HepG2 (cell line): ENCODE data around the gene NELL1. TPM values are rescaled to one million over a fixed set of nuclear protein-coding genes. Genes with fewer than 3 reads are reported as not detected.

Experiments used
- ATAC-seq: fragments of 200-7000 bp; cut with Tn5 transposase; 3 replicates; pipeline ENCODE4 v1.9.1; 2020; ENCODE audit warnings: mild to moderate bottlenecking, moderate library complexity
- BruUV-seq: library from RNA; stranded (reverse); fragments of 400-500 nt; replicated peaks from 2 replicates; lab custom pipeline; 2021; lab: Mats Ljungman, UMichigan
- CTCF ChIA-PET: fragments of 300-600 bp; formaldehyde crosslinking; extraction: SDS; loops from one replicate; lab custom pipeline; 2021; ENCODE audit warnings: low total read pairs, inconsistent platforms, low intra/inter-chr PET ratio; lab: Yijun Ruan, JAX
- POLR2A ChIA-PET: fragments of 350-600 bp; sonication (Branson Sonifier 250); formaldehyde crosslinking; loops from one replicate; lab custom pipeline; 2020; ENCODE audit warnings: antibody characterized with exemption, inconsistent platforms; lab: Yijun Ruan, JAX
- DNase-seq: peaks from one replicate; pipeline ENCODE4 v3.0.0-alpha.2; 2015; ENCODE audit warnings: low spot score
- FAIRE-seq: peaks from 3 replicates; lab custom pipeline; 2011; peaks lifted over from hg19 to GRCh38; lab: Jason Lieb, UNC
- H2AFZ ChIP-seq: one replicate; pipeline ENCODE4 v1.6.1; 2011; ENCODE audit warnings: low read length, inconsistent platforms
- H3K27ac ChIP-seq: fragments of 300-600 bp; 3 replicates; pipeline ENCODE4 v1.8.0; 2011; ENCODE audit warnings: mixed run types, mild to moderate bottlenecking, mixed read lengths, low read length, inconsistent platforms; ENCODE audit not compliant: insufficient read depth; ENCODE audit errors: extremely low read length
- H3K27me3 ChIP-seq, 2 experiments: fragments of 200-600 bp in 1 of 2; 2 replicates in 1 of 2; 3 replicates in 1 of 2; pipeline versions ENCODE4 v1.6.0 to v1.8.0; 2011; ENCODE audit warnings: low read length in 2 of 2, mild to moderate bottlenecking in 2 of 2, moderate library complexity in 2 of 2, inconsistent platforms in 1 of 2; ENCODE audit not compliant: insufficient read depth in 2 of 2, control insufficient read depth in 1 of 2
- H3K36me3 ChIP-seq, 2 experiments: fragments of 200-600 bp in 1 of 2; replicated peaks in 1 of 2; 2 replicates in 1 of 2; 3 replicates in 1 of 2; pipeline versions ENCODE4 v1.5.1 to v1.8.0; 2011; ENCODE audit warnings: low read length in 2 of 2, inconsistent platforms in 1 of 2; ENCODE audit not compliant: insufficient read depth in 2 of 2, control insufficient read depth in 1 of 2
- H3K4me1 ChIP-seq: 2 replicates; pipeline ENCODE4 v1.5.1; 2012; ENCODE audit warnings: low read length, inconsistent platforms; ENCODE audit not compliant: insufficient read depth
- H3K4me2 ChIP-seq: 2 replicates; pipeline ENCODE4 v1.6.0; 2011; ENCODE audit warnings: low read depth, low read length, inconsistent platforms
- H3K4me3 ChIP-seq, 3 experiments: fragments of 200-600 bp in 1 of 3; sonication (generic), shearing (Covaris generic) in 1 of 3; replicated peaks in 1 of 3; 2 replicates each; pipeline ENCODE4 v1.5.1; 2011 to 2016; ENCODE audit warnings: low read length in 3 of 3, inconsistent platforms in 2 of 3, low read depth in 2 of 3, mild to moderate bottlenecking in 2 of 3, control low read depth in 1 of 3, mixed read lengths in 1 of 3; ENCODE audit not compliant: insufficient read depth in 1 of 3
- H3K79me2 ChIP-seq: one replicate; pipeline ENCODE4 v1.6.1; 2011; ENCODE audit warnings: low read length, inconsistent platforms; ENCODE audit not compliant: insufficient read depth
- H3K9ac ChIP-seq: 2 replicates; pipeline ENCODE4 v1.6.0; 2011; ENCODE audit warnings: mild to moderate bottlenecking, low read depth, low read length, inconsistent platforms; ENCODE audit not compliant: insufficient read depth
- H3K9me3 ChIP-seq: 2 replicates; pipeline ENCODE4 v1.5.1; 2012; ENCODE audit warnings: mild to moderate bottlenecking, low read length
- H4K20me1 ChIP-seq: 2 replicates; pipeline ENCODE4 v1.6.0; 2011; ENCODE audit warnings: inconsistent platforms, mild to moderate bottlenecking, low read length, moderate library complexity; ENCODE audit not compliant: insufficient read depth
- ARID3A ChIP-seq: IDR thresholded peaks from 2 replicates; pipeline ENCODE4 v1.6.1; 2012; ENCODE audit warnings: low read depth, low read length, improper control_type of control experiment
- ATRX ChIP-seq: sonication (generic); formaldehyde crosslinking; IDR thresholded peaks from 2 replicates; pipeline ENCODE4 v1.4.0; 2020; ENCODE audit warnings: missing genetic modification reagents, borderline replicate concordance
- CTCF ChIP-seq: sonication (generic); formaldehyde crosslinking; IDR thresholded peaks from 2 replicates; pipeline ENCODE4 v1.5.0; 2020; ENCODE audit warnings: mild to moderate bottlenecking, missing genetic modification reagents, moderate library complexity
- GTF3A ChIP-seq: sonication (generic); formaldehyde crosslinking; conservative IDR thresholded peaks from 2 replicates; pipeline ENCODE4 v1.4.0; 2020; ENCODE audit warnings: mild to moderate bottlenecking, missing genetic modification reagents
- IKZF4 ChIP-seq: sonication (generic); formaldehyde crosslinking; IDR thresholded peaks from 2 replicates; pipeline ENCODE4 v1.5.1; 2020; ENCODE audit warnings: borderline replicate concordance, mild to moderate bottlenecking, low read depth, missing genetic modification reagents; ENCODE audit errors: not compliant biosample characterization
- MTF1 ChIP-seq: sonication (generic); formaldehyde crosslinking; IDR thresholded peaks from 2 replicates; pipeline ENCODE4 v1.5.0; 2020; ENCODE audit warnings: missing genetic modification reagents
- NKX3-1 ChIP-seq: sonication (generic); formaldehyde crosslinking; IDR thresholded peaks from 2 replicates; pipeline ENCODE4 v1.5.0; 2020; ENCODE audit warnings: missing genetic modification reagents
- PHF8 ChIP-seq: sonication (generic); formaldehyde crosslinking; IDR thresholded peaks from 2 replicates; pipeline ENCODE4 v1.5.0; 2020; ENCODE audit warnings: missing genetic modification reagents
- SATB2 ChIP-seq: sonication (generic); formaldehyde crosslinking; IDR thresholded peaks from 2 replicates; pipeline ENCODE4 v1.5.0; 2020; ENCODE audit warnings: missing genetic modification reagents
- SP1 ChIP-seq, 2 experiments: fragments of 450-650 bp in 1 of 2; sonication (generic) in 1 of 2; formaldehyde crosslinking in 1 of 2; IDR thresholded peaks; 2 replicates each; pipeline versions ENCODE4 v1.4.0 to v1.6.1; 2016 to 2020; ENCODE audit warnings: missing genetic modification reagents in 1 of 2
- YY1 ChIP-seq: IDR thresholded peaks from 2 replicates; pipeline ENCODE4 v1.6.1; 2011; ENCODE audit warnings: low read length, low read depth, moderate library complexity, mild to moderate bottlenecking; ENCODE audit not compliant: insufficient read depth, insufficient replicate concordance
- ZBTB49 ChIP-seq: sonication (generic); formaldehyde crosslinking; IDR thresholded peaks from 2 replicates; pipeline ENCODE4 v1.4.0; 2020; ENCODE audit warnings: missing genetic modification reagents, borderline replicate concordance
- ZKSCAN8 ChIP-seq: IDR thresholded peaks from 2 replicates; pipeline ENCODE4 v1.6.1; 2016; ENCODE audit warnings: borderline replicate concordance, missing genetic modification reagents, missing compliant biosample characterization
- ZNF101 ChIP-seq: sonication (generic); formaldehyde crosslinking; IDR thresholded peaks from 2 replicates; pipeline ENCODE4 v1.4.0; 2020; ENCODE audit warnings: mild to moderate bottlenecking, low read depth, missing genetic modification reagents, borderline replicate concordance
- ZNF17 ChIP-seq: sonication (generic); formaldehyde crosslinking; IDR thresholded peaks from 2 replicates; pipeline ENCODE4 v1.5.0; 2020; ENCODE audit warnings: mild to moderate bottlenecking, missing genetic modification reagents
- ZNF335 ChIP-seq: sonication (generic); formaldehyde crosslinking; IDR thresholded peaks from 2 replicates; pipeline ENCODE4 v1.4.0; 2020; ENCODE audit warnings: missing genetic modification reagents
- ZNF343 ChIP-seq: sonication (generic); formaldehyde crosslinking; IDR thresholded peaks from 2 replicates; pipeline ENCODE4 v1.4.0; 2020; ENCODE audit warnings: mild to moderate bottlenecking, missing genetic modification reagents
- ZNF362 ChIP-seq: sonication (generic); formaldehyde crosslinking; IDR thresholded peaks from 2 replicates; pipeline ENCODE4 v1.4.0; 2020; ENCODE audit warnings: missing genetic modification reagents, mild to moderate bottlenecking, borderline replicate concordance
- ZNF766 ChIP-seq: sonication (generic); formaldehyde crosslinking; IDR thresholded peaks from 2 replicates; pipeline ENCODE4 v1.5.0; 2020; ENCODE audit warnings: missing genetic modification reagents, borderline replicate concordance
- WGBS: methylation state at CpG from one replicate; pipeline ENCODE4 v1.1.6; 2017; ENCODE audit warnings: low lambda C conversion rate; 5-methylcytosine and 5-hydroxymethylcytosine counted together
- in situ Hi-C: cut with HindIII; loops from 2 replicates; pipeline ENCODE4 v1.10.0; 2017; ENCODE audit warnings: low pct_unique_long_range_greater_than_20kb; ENCODE audit not compliant: extremely low pct_ligation_motif_present
- intact Hi-C: fragments of 100-400 bp; cut with micrococcal nuclease; formaldehyde crosslinking; loops from one replicate; pipeline ENCODE4 v1.10.0; 2022; ENCODE audit not compliant: unreplicated experiment
- polyA plus RNA-seq, 8 experiments: library from polyadenylated mRNA; depleted of rRNA in 3 of 8; stranded (reverse) in 7 of 8; unstranded in 1 of 8; fragments of >200 nt; fragmentation: Illumina TruSeq in 4 of 8; extraction: Trizol in 4 of 8; gene quantifications; 2 replicates each; pipeline versions ENCODE4 v1.2.1 to v1.2.3, GENCODE V29; 2011 to 2016; ENCODE audit warnings: low read depth in 4 of 8, missing spikeins in 1 of 8, mixed read lengths in 1 of 8; ENCODE audit not compliant: insufficient read depth in 1 of 8
- total RNA-seq, 5 experiments: library from RNA; depleted of rRNA; stranded (reverse); fragments of >200 nt; fragmentation: Illumina TruSeq; extraction: Trizol; gene quantifications; 2 replicates each; pipeline ENCODE4 v1.2.3, GENCODE V29; 2016; ENCODE audit warnings: low read depth in 1 of 5

The NELL1 gene
- total and polyA plus RNA-seq, 2 of the 13 experiments (the other 11 are each of a cell fraction or from before 2014, with no cell fraction given), result not detected

- H4K20me1 ChIP-seq, result no peaks in the 10 kb centered on the region
- no peak overlapping the region for H3K4me2 ChIP-seq
- in situ Hi-C loops (no loop called here), intact Hi-C loops (no loop called here)
- H3K27ac ChIP-seq, result no peak overlapping the region
- H3K36me3 ChIP-seq, result no peaks in the 10 kb centered on the region
- no peaks in the 10 kb centered on the region for H3K9me3 ChIP-seq
- H3K79me2 ChIP-seq, result no peaks in the 10 kb centered on the region
- no peak overlapping the region for H3K4me3 ChIP-seq
- no peaks in the 10 kb centered on the region for H3K4me1 ChIP-seq
- ChIA-PET CTCF (no interaction called here), POLR2A (no interaction called here)
- no TSS peak for BruUV-seq
- WGBS, result under 1% methylated on average over 6 of the region's 6 CpGs
- H3K27me3 ChIP-seq, result no peaks in the 10 kb centered on the region
- H3K9ac ChIP-seq, result no peak overlapping the region
- no peak for FAIRE-seq
- no peak overlapping the region for H2AFZ ChIP-seq
- no peak for ATAC-seq
- TF ChIP-seq ATRX, result no peak
- no peak for TF ChIP-seq ZKSCAN8
- TF ChIP-seq SP1 (IDR thresholded peaks at IDR 0.05), result no peak
- TF ChIP-seq SP1 (CRISPR knock-in tag; IDR thresholded peaks at IDR 0.05), result no peak
- no peak for TF ChIP-seq IKZF4 (CRISPR knock-in tag)
- TF ChIP-seq ZBTB49 (CRISPR knock-in tag), result no peak
- no peak for TF ChIP-seq ZNF766 (CRISPR knock-in tag)
- TF ChIP-seq ZNF362, result no peak
- no peak for TF ChIP-seq NKX3-1 (CRISPR knock-in tag)
- no peak for TF ChIP-seq ZNF101 (CRISPR knock-in tag)
- no peak for TF ChIP-seq ZNF343 (CRISPR knock-in tag)
- TF ChIP-seq GTF3A (CRISPR knock-in tag), result no peak
- no peak for TF ChIP-seq PHF8 (CRISPR knock-in tag)
- no peak for TF ChIP-seq ARID3A
- no peak for TF ChIP-seq ZNF335
- TF ChIP-seq ZNF17 (CRISPR knock-in tag), result no peak
- no peak for TF ChIP-seq SATB2 (CRISPR knock-in tag)
- no peak for TF ChIP-seq MTF1 (CRISPR knock-in tag)
- no peak for TF ChIP-seq YY1
- no peak for TF ChIP-seq CTCF (CRISPR knock-in tag)
- no peak for DNase-seq
Measured at GRCh38 chr11:21137803-21138202, 468.4 kb downstream of the NELL1 start.
